GM19240 (cell line): ENCODE results near the gene CDC45.
"Not testable (repeated sequence)": the region's sequence is repeated elsewhere in the genome, so short reads cannot be mapped to it uniquely, and the experiment has no call there.

Source experiments
- DNase-seq: peaks from one replicate; pipeline ENCODE4 v3.0.0; 2011; ENCODE audit warnings: low spot score; ENCODE audit not compliant: insufficient read length

The CDC45 gene, protein sequence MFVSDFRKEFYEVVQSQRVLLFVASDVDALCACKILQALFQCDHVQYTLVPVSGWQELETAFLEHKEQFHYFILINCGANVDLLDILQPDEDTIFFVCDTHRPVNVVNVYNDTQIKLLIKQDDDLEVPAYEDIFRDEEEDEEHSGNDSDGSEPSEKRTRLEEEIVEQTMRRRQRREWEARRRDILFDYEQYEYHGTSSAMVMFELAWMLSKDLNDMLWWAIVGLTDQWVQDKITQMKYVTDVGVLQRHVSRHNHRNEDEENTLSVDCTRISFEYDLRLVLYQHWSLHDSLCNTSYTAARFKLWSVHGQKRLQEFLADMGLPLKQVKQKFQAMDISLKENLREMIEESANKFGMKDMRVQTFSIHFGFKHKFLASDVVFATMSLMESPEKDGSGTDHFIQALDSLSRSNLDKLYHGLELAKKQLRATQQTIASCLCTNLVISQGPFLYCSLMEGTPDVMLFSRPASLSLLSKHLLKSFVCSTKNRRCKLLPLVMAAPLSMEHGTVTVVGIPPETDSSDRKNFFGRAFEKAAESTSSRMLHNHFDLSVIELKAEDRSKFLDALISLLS

DNA sequence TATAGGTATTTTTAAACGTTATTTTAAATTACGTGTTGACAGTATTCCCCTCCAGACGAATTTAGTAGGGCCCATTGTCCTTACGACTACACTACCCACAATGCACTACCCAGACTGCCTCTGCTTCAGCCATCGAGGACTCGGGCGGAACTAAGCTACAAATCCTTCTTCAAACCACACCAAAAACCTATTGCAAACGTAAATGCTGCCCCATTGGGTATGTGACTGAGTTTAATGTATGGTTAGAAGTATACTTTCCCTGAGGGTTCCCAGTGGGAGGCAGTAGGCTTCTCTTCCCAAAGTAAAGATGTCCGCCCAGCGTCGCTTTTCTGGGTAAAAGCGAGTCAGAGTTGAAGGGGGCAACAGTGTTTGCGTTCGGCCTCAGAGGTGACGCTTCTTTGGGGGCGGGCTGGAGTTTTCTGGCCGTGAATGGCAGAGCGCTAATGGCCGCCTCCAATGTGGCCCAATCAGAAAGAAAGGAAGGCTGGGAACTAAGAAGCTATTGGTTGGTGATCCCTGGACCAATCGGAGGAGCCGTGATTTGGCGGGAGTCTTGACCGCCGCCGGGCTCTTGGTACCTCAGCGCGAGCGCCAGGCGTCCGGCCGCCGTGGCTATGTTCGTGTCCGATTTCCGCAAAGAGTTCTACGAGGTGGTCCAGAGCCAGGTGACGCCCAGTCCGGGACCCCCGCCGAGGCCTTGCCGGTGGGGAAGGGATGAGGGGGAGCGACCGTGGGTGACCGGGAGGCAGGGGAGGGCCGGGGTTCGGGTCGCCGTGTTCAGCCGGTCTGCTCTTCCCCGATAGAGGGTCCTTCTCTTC, at the start of gene CDC45:
TSS of gene CDC45 (plus strand) at position 566 of the 818 bp plus-strand sequence. CDS start at position 615, 49 bp downstream.
- peak; percentile 93 for DNase-seq

- DNase-seq: peak; percentile 22
Observed at GRCh38 chr22:19429950-19430889, 49.5 kb upstream of the CDC45 start.

DNA sequence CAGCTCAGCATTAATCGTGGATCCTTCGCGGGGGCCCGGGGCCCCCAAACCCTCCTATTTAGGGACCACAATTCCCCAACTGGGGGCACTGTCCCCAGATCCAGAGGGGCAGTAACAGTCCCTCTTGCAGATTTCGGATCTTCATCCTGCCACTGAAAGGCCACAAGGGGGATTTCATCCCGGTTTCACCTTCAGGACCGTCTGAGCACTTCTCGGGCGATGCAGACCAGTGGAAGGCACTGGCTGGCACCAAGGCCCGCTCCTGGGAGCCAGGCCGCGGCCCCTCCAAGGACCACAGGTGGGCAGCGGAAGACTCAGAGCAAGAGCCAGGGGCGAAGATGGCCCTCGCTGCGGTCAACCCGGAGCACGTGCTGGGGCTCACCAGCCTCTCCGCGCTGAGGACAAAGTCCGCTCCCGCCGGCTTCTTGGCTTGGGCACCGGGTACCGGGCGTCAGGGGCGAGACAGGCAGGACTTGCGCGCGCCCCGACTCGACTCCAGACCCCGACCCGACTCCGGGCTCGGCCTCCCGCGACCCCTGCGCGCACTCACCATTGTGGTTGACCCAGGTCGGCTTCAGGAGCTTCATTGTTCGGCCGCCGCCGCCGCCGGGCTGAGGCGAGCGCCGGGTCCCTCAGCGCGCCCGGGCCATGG, 48.7 kb upstream of the CDC45 start:
- no peak for DNase-seq

- peak; percentile 50 for DNase-seq
Observed at GRCh38 chr22:19431649-19432132, 48.0 kb upstream of the CDC45 start, which contains the start of gene HIRA. TSS of gene HIRA (minus strand) at chr22:19431733. CDS start at chr22:19431476, 257 bp downstream.

DNA sequence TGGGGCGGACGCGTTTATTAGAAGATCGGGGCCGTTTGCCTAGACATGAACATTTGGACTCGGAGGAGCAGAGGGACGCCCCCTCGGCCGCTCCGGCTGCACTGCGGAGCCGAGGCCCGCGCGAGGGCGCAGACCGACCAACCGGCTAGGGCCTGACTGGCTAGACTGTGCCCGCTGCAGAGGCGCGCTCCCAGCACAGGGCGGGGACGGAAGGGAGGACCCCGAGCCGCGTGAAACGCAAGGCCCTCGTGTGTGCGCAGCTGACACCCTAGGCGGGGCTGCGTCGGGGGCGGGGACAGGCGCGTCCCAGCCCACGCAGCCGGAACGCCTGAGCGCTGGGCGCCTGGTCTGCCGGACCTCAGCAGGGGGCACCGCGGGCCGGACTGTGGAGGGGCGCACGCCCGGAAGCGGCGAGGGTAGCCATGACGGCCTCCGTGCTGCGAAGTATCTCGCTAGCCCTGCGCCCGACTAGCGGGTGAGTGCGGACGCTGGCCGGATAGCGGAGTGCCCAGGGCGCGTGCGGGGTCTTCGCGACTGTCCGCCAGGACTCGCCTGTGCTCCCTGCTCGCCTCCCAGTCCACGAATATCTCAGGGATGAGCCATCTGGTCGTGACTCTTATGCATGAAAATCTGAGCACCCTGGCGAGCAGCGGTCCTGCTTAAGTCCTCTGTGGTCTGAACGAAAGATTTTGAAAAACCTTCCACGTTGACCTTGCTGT, 47.4 kb upstream of the CDC45 start, which contains the start of gene MRPL40:
TSS of gene MRPL40 (plus strand) at position 413 of the 719 bp plus-strand sequence. CDS start at position 423, 10 bp downstream.
- DNase-seq: peak; percentile 81

GRCh38 chr22:19434401-19434800, 45.3 kb upstream of the CDC45 start:
- no peak for DNase-seq

GRCh38 chr22:19434829-19435580, 44.7 kb upstream of the CDC45 start:
- DNase-seq: no peak

GRCh38 chr22:19436444-19437161, 43.1 kb upstream of the CDC45 start:
- DNase-seq: not testable (repeated sequence)

GRCh38 chr22:19438298-19438697, 41.4 kb upstream of the CDC45 start:
- DNase-seq: no peak

GRCh38 chr22:19440411-19441195, 39.1 kb upstream of the CDC45 start:
- DNase-seq: no peak

- DNase-seq: no peak
Observed at GRCh38 chr22:19442166-19442565, 37.6 kb upstream of the CDC45 start.

- no peak for DNase-seq
Observed at GRCh38 chr22:19443544-19444211, 36.0 kb upstream of the CDC45 start.

DNA sequence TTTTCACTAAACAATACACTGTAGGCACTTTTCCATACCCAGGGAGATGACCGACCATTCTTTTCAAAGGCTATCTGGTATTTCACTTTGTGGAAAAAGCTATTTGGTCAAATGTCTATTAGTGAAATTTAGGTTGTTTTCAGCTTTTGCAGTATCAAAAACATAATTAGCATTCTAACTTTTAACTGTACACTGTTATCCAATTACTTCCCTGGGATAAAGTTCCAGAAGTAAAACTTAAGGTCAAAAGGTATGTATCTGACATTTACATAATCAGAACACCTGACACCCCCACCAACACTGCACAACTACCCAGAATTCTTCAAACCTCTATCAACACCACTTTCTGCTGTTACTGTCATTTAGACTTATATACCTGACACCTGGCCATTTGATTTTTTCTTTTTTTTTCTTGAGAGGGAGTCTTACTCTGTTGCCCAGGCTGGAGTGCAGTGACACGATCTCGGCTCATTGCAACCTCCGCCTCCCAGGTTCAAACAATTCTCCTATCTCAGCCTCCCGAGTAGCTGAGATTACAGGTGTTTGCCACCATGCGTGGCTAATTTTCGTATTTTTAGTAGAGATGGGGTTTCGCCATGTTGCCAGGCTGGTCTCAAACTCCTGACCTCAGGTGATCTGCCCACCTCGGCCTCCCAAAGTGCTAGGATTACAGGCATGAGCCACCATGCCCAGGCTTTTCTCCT, 34.3 kb upstream of the CDC45 start:
- DNase-seq: not testable (repeated sequence)

DNA sequence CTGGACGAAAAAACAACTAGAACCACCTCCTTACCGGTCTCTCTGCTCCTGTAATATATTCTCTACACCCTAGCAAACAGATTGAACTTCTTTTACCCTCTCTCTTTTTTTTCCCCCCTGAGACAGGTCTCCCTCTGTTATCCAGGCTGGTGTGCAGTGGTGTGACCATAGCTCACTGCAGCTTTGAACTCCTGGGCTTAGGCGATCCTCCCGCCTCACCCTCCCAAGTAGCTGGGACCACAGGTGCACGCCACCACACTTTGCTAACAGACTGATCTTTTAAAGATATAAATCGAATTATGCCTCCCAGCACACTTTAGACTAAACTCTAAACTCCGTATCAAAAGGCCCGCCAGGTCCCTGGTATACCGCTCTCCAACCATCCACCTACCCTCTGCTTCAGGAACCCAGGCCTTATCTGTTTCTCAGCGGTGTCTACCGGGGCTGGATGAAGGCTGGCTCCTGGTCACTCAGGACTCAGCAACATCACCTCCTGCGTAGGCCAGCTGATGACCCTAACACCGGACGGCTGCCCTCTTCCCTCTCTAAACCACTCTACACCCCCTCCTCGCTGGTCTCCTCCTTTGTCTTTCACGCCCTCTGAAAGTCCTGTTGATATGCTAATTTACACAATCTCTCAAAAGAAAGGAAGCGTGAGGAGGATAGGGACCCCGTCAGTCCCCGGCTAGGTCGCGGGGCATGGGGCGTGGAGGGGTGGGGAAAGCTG, 33.0 kb upstream of the CDC45 start:
- DNase-seq: no peak
